ENCODE measurements around the gene TCP1.
"Not testable (repeated sequence)": the region's sequence is repeated elsewhere in the genome, so short reads cannot be mapped to it uniquely, and the experiment has no call there.

TCP1 gene

DNA sequence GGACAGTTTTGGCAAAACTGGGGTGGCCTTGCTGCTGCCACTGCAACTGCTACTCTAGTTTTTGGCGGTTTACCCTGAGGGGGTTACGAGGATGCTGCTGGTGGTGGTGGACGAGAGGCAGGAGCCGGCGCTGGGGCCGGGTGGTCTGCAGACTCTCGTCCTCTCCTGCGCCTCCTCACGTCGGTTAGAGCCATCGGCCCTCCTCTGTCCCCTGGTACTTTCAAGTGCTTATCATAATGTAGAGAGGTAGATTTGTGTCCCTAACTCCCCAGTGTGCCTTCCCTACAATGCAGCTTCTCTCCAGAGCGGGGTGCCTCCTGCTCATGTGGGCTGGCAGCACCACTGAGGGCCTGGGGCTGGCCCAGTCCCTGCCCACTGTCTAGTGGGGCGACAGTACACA, 36.6 kb upstream of the TCP1 start:
- H2BK120ac ChIP-seq (ENCODE audit: insufficient read depth, low read length, poor library complexity): no peak overlapping the region
- H2AFZ ChIP-seq (ENCODE audit: insufficient read depth, low read length, poor library complexity): no peak overlapping the region
- H2AK5ac ChIP-seq (ENCODE audit: low read length): no peak overlapping the region
- no peak overlapping the region for H2BK12ac ChIP-seq (ENCODE audit: low read length)
- H3K27ac ChIP-seq (ENCODE audit: low read depth, low read length): no peak overlapping the region
- no peak overlapping the region for H3K23ac ChIP-seq (ENCODE audit: low read length)
- H4K91ac ChIP-seq (ENCODE audit: low read depth, low read length): no peak overlapping the region
- H3K18ac ChIP-seq (ENCODE audit: low read length): no peak overlapping the region
- H4K12ac ChIP-seq (ENCODE audit: low read depth, low read length): no peak overlapping the region
- peaks cover 0 to 2% of the 10 kb centered on the region in 2 experiments for H3K4me1 ChIP-seq (ENCODE audit: control insufficient read depth in 1 of 2, insufficient read depth in 2 of 2, low read length in 2 of 2)
- no peak overlapping the region for H3K9ac ChIP-seq (ENCODE audit: low read length)
- no peak overlapping the region for H3K4me2 ChIP-seq (ENCODE audit: low read length)
- H4K8ac ChIP-seq (ENCODE audit: low read depth, low read length): no peak overlapping the region
- H2BK5ac ChIP-seq (ENCODE audit: low read depth, low read length, poor library complexity): no peak overlapping the region
- no CpG with 5 or more reads among the region's 13 CpGs for WGBS (ENCODE audit: extremely low coverage, insufficient coverage, insufficient read length)
- H3K79me1 ChIP-seq (ENCODE audit: low read length): no peaks in the 10 kb centered on the region
- no peaks in the 10 kb centered on the region for H3K36me3 ChIP-seq (ENCODE audit: control insufficient read depth in 1 of 2, insufficient read depth in 2 of 2, low read length in 2 of 2)
- no peaks in the 10 kb centered on the region for H3K79me2 ChIP-seq (ENCODE audit: control insufficient read depth, insufficient read depth, low read length, poor library complexity)
- H3K9me3 ChIP-seq (ENCODE audit: insufficient read depth, low read depth, low read length): no peaks in the 10 kb centered on the region
- H3K27me3 ChIP-seq (ENCODE audit: insufficient read depth, low read length): no peaks in the 10 kb centered on the region
- no peak overlapping the region for H3K4me3 ChIP-seq (ENCODE audit: low read depth, low read length)
- DNase-seq: no peak
- no peak overlapping the region for H3K14ac ChIP-seq (ENCODE audit: low read length)
- H3K4ac ChIP-seq (ENCODE audit: low read depth, low read length): no peak overlapping the region

GRCh38 chr6:159824690-159825089, 35.3 kb upstream of the TCP1 start:
- not testable (repeated sequence) for H3K79me1 ChIP-seq (ENCODE audit: low read length); H3K18ac ChIP-seq (ENCODE audit: low read length); H3K4me3 ChIP-seq (ENCODE audit: low read depth, low read length); H3K9ac ChIP-seq (ENCODE audit: low read length); H3K9me3 ChIP-seq (ENCODE audit: insufficient read depth, low read depth, low read length); H4K91ac ChIP-seq (ENCODE audit: low read depth, low read length); H2BK120ac ChIP-seq (ENCODE audit: insufficient read depth, low read length, poor library complexity); H2AFZ ChIP-seq (ENCODE audit: insufficient read depth, low read length, poor library complexity); H3K27me3 ChIP-seq (ENCODE audit: insufficient read depth, low read length); DNase-seq; H3K4ac ChIP-seq (ENCODE audit: low read depth, low read length); H3K27ac ChIP-seq (ENCODE audit: low read depth, low read length); H3K4me2 ChIP-seq (ENCODE audit: low read length); H3K36me3 ChIP-seq (ENCODE audit: control insufficient read depth in 1 of 2, insufficient read depth in 2 of 2, low read length in 2 of 2); H3K14ac ChIP-seq (ENCODE audit: low read length); H4K8ac ChIP-seq (ENCODE audit: low read depth, low read length); H3K23ac ChIP-seq (ENCODE audit: low read length); H3K79me2 ChIP-seq (ENCODE audit: control insufficient read depth, insufficient read depth, low read length, poor library complexity); H2AK5ac ChIP-seq (ENCODE audit: low read length); H2BK12ac ChIP-seq (ENCODE audit: low read length); H4K12ac ChIP-seq (ENCODE audit: low read depth, low read length); H3K4me1 ChIP-seq (ENCODE audit: control insufficient read depth in 1 of 2, insufficient read depth in 2 of 2, low read length in 2 of 2); H2BK5ac ChIP-seq (ENCODE audit: low read depth, low read length, poor library complexity)
- no CpG with 5 or more reads among the region's 9 CpGs for WGBS (ENCODE audit: extremely low coverage, insufficient coverage, insufficient read length)

- Histone ChIP-seq H3K27me3 (ENCODE audit: insufficient read depth, low read length) (no peaks in the 10 kb centered on the region), H3K4me2 (ENCODE audit: low read length) (no peak overlapping the region), H3K4me1 (ENCODE audit: control insufficient read depth in 1 of 2, insufficient read depth in 2 of 2, low read length in 2 of 2) (peaks cover 0 to 2% of the 10 kb centered on the region in 2 experiments), H2AK5ac (ENCODE audit: low read length) (no peak overlapping the region), H3K18ac (ENCODE audit: low read length) (no peak overlapping the region), H3K9ac (ENCODE audit: low read length) (no peak overlapping the region), H3K9me3 (ENCODE audit: insufficient read depth, low read depth, low read length) (peaks cover 6% of the 10 kb centered on the region), H3K14ac (ENCODE audit: low read length) (no peak overlapping the region), H3K4ac (ENCODE audit: low read depth, low read length) (no peak overlapping the region), H4K8ac (ENCODE audit: low read depth, low read length) (no peak overlapping the region), H3K79me1 (ENCODE audit: low read length) (no peaks in the 10 kb centered on the region), H3K36me3 (ENCODE audit: control insufficient read depth in 1 of 2, insufficient read depth in 2 of 2, low read length in 2 of 2) (peaks cover 0 to 4% of the 10 kb centered on the region in 2 experiments), H3K27ac (ENCODE audit: low read depth, low read length) (no peak overlapping the region), H4K12ac (ENCODE audit: low read depth, low read length) (no peak overlapping the region), H2BK12ac (ENCODE audit: low read length) (no peak overlapping the region), H3K79me2 (ENCODE audit: control insufficient read depth, insufficient read depth, low read length, poor library complexity) (no peaks in the 10 kb centered on the region), H3K4me3 (ENCODE audit: low read depth, low read length) (no peak overlapping the region), H4K91ac (ENCODE audit: low read depth, low read length) (no peak overlapping the region), H2BK5ac (ENCODE audit: low read depth, low read length, poor library complexity) (no peak overlapping the region), H2AFZ (ENCODE audit: insufficient read depth, low read length, poor library complexity) (no peak overlapping the region), H2BK120ac (ENCODE audit: insufficient read depth, low read length, poor library complexity) (no peak overlapping the region), H3K23ac (ENCODE audit: low read length) (no peak overlapping the region)
- WGBS (ENCODE audit: extremely low coverage, insufficient coverage, insufficient read length): no CpG with 5 or more reads among the region's 3 CpGs
- DNase-seq: no peak
Measured at GRCh38 chr6:159823953-159824352, 34.6 kb upstream of the TCP1 start.

DNA sequence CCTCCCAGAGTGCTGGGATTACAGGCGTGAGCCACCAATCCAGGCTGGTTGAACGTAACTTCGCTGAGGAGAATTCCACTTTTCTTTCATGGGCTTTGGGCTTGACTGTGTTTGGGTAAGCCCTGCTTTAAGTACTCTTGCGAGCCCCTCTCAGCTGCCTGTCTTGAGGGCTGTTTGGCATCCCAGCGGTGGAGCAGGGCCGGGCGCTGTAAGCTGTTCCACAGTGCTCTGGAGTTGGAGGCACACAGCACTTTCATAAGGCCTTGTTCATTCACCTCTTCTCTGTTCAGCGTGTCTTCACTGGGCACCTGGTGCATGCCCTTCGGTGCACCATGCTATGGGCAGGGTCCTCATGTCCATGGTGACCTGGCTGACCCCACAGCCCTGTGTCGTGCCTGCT, 32.3 kb upstream of the TCP1 start:
- no peak overlapping the region for H2AK5ac ChIP-seq (ENCODE audit: low read length)

More for the DNA sequence above, 32.3 kb upstream of the TCP1 start:
- Histone ChIP-seq H2BK120ac (ENCODE audit: insufficient read depth, low read length, poor library complexity) (no peak overlapping the region), H4K12ac (ENCODE audit: low read depth, low read length) (no peak overlapping the region), H3K9ac (ENCODE audit: low read length) (no peak overlapping the region), H2BK5ac (ENCODE audit: low read depth, low read length, poor library complexity) (no peak overlapping the region), H2BK12ac (ENCODE audit: low read length) (no peak overlapping the region), H3K4me1 (ENCODE audit: control insufficient read depth in 1 of 2, insufficient read depth in 2 of 2, low read length in 2 of 2) (no peaks in the 10 kb centered on the region), H3K27ac (ENCODE audit: low read depth, low read length) (no peak overlapping the region), H3K36me3 (ENCODE audit: control insufficient read depth in 1 of 2, insufficient read depth in 2 of 2, low read length in 2 of 2) (peaks cover 0 to 4% of the 10 kb centered on the region in 2 experiments), H3K4ac (ENCODE audit: low read depth, low read length) (no peak overlapping the region), H3K9me3 (ENCODE audit: insufficient read depth, low read depth, low read length) (peaks cover 6% of the 10 kb centered on the region), H3K23ac (ENCODE audit: low read length) (no peak overlapping the region), H4K8ac (ENCODE audit: low read depth, low read length) (no peak overlapping the region), H3K79me2 (ENCODE audit: control insufficient read depth, insufficient read depth, low read length, poor library complexity) (no peaks in the 10 kb centered on the region), H3K4me3 (ENCODE audit: low read depth, low read length) (no peak overlapping the region), H4K91ac (ENCODE audit: low read depth, low read length) (no peak overlapping the region), H2AFZ (ENCODE audit: insufficient read depth, low read length, poor library complexity) (no peak overlapping the region), H3K27me3 (ENCODE audit: insufficient read depth, low read length) (no peaks in the 10 kb centered on the region), H3K18ac (ENCODE audit: low read length) (no peak overlapping the region), H3K14ac (ENCODE audit: low read length) (no peak overlapping the region), H3K4me2 (ENCODE audit: low read length) (no peak overlapping the region), H3K79me1 (ENCODE audit: low read length) (no peaks in the 10 kb centered on the region)
- DNase-seq: no peak
- no CpG with 5 or more reads among the region's 10 CpGs for WGBS (ENCODE audit: extremely low coverage, insufficient coverage, insufficient read length)

Measured in trophoblast cell (in vitro differentiated cells and primary cell).